ENCODE measurements around the gene DNAJB9. TPM values are rescaled to one million over a fixed set of nuclear protein-coding genes. Genes with fewer than 3 reads are reported as not detected.

The DNAJB9 gene
- total RNA-seq, 2 experiments from 2014 or later = 22.7 to 23.2 TPM

DNA sequence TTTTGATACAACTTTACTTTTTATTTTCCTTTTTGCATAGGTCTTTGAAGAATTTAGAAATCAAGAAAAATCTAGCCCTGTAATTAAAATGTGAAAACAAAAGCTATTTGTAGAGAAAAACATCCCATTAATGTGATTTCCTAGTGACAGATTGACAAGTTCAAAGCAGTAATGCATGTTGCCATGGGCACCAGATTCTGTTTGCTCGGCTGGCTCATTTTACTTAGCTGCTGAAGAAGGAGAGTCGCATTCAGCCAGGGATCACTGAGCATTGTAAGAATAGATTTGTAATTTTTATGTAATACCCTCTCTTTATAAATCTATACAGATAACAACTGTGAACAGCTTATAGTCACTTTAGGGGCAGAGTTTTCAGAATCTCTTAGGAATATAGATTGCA lies 28.5 kb downstream of the DNAJB9 start:
- H3K36me3 Mint-ChIP-seq (ENCODE audit: low read depth) = no peaks in the 10 kb centered on the region
- H3K27me3 Mint-ChIP-seq = peaks cover 19% of the 10 kb centered on the region
- H3K4me1 Mint-ChIP-seq = no peaks in the 10 kb centered on the region
- DNase-seq = no peak
- CTCF ChIA-PET = no interaction called here
- H3K4me3 Mint-ChIP-seq = no peak overlapping the region
- POLR2A ChIA-PET = no interaction called here
- no peaks in the 10 kb centered on the region for H3K9me3 Mint-ChIP-seq
- H3K27ac Mint-ChIP-seq = no peak overlapping the region

DNA sequence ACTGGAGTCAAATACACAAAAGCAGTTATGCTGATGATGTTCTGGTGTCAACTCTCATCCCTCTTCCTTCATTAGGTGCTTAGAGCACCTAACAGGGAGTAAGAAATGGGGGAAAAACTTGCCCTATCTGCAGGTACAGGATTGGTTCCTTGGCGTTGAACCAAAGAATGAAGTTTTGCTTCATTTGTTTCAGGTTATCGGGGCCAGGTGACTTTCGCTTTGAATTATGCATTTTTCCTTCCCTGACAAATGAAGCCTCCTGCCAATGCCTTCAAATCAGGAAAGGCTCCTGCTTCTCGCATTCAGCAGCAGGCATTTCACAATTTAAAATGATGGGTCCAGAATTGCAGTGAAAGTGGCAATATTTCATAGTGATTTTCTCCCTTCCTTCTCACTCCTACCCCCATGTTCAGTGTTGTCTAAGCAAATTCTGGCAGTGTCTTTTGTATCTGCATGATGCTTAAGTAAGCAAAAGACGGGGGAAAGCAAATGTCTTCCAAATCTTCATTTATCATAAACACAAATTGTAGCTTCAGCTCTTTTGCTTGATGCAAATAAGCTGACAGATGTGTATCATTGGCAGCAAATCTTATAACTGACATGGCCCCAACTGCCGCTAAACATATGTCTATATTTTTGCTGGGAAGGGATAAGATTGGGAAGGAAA lies 29.4 kb downstream of the DNAJB9 start:
- Mint-ChIP-seq H3K27me3 (peaks cover 19% of the 10 kb centered on the region), H3K27ac (no peak overlapping the region), H3K4me3 (no peak overlapping the region), H3K4me1 (no peaks in the 10 kb centered on the region), H3K36me3 (ENCODE audit: low read depth) (no peaks in the 10 kb centered on the region), H3K9me3 (no peaks in the 10 kb centered on the region)
- DNase-seq = no peak
- CTCF ChIA-PET = interaction anchor here (1.3 kb wide), 1 partner anchor 19 kb away, joined by 3 read pairs; no protein-coding TSS in a partner anchor
- POLR2A ChIA-PET = no interaction called here

DNA sequence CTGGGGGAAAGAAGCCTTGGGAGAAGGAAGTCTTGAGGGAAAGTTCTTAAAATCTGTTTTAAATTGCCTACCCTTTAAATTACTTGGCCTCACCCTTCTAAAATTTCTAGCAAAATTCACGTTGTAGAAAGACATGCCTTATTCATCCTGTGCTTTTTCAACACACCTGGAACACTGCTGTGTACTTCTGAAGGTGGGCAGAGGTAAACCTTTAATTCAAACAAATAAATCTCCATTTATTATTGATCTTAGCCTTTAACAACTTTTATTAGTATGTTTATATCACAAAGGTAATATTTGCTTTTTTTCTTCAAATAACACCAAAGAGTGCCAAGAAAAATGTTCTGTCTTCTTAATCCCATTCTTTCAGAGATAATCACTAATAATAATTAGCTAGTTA lies 30.7 kb downstream of the DNAJB9 start:
- H3K36me3 Mint-ChIP-seq (ENCODE audit: low read depth) = no peaks in the 10 kb centered on the region
- ChIA-PET CTCF (interaction anchor here (1.3 kb wide), 1 partner anchor 17 kb away, joined by 3 read pairs; no protein-coding TSS in a partner anchor), POLR2A (no interaction called here)
- no peak overlapping the region for H3K27ac Mint-ChIP-seq
- H3K4me3 Mint-ChIP-seq = no peak overlapping the region
- peaks cover 19% of the 10 kb centered on the region for H3K27me3 Mint-ChIP-seq
- H3K9me3 Mint-ChIP-seq = no peaks in the 10 kb centered on the region
- no peak for DNase-seq
- H3K4me1 Mint-ChIP-seq = peaks cover 10% of the 10 kb centered on the region

DNA sequence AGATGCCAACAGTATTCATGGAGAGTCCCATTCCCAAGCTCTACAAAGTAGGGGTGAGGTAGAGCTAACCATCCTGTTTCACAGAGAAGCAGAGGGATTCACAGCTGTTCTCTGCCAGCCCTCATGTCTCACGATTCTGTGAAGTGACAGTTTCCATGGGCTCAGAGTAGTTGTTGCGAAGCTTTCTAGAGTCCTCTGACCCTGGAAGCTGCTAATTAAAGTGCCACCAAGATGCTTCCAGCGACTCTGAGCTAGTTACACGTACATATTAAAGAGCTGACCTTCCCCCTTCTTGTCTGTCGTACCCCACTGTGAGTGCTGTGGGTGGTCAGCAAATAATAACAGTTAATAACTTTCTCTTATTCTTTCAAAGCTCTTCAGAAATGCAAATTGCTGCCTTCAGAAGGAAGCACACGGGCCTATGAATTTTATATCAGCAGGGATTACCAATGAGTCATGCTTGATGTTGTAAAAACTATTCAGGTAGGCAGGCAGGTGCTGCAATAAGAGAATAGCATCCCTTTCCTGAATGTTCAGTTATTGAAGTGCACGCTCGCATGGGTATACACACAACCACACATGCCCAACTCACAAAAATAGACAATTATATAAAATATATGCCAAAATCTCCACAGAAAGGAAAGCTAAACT lies 34.1 kb downstream of the DNAJB9 start:
- no peak for DNase-seq
- Mint-ChIP-seq H3K27me3 (peaks cover 13% of the 10 kb centered on the region), H3K4me1 (peaks cover 18% of the 10 kb centered on the region), H3K27ac (no peak overlapping the region), H3K4me3 (no peak overlapping the region), H3K9me3 (no peaks in the 10 kb centered on the region), H3K36me3 (ENCODE audit: low read depth) (no peaks in the 10 kb centered on the region)
- ChIA-PET POLR2A (interaction anchor here (2.0 kb wide), 1 partner anchor 34 kb away, joined by 9 read pairs; the partner anchor contains the start of genes DNAJB9 and THAP5), CTCF (no interaction called here)

DNA sequence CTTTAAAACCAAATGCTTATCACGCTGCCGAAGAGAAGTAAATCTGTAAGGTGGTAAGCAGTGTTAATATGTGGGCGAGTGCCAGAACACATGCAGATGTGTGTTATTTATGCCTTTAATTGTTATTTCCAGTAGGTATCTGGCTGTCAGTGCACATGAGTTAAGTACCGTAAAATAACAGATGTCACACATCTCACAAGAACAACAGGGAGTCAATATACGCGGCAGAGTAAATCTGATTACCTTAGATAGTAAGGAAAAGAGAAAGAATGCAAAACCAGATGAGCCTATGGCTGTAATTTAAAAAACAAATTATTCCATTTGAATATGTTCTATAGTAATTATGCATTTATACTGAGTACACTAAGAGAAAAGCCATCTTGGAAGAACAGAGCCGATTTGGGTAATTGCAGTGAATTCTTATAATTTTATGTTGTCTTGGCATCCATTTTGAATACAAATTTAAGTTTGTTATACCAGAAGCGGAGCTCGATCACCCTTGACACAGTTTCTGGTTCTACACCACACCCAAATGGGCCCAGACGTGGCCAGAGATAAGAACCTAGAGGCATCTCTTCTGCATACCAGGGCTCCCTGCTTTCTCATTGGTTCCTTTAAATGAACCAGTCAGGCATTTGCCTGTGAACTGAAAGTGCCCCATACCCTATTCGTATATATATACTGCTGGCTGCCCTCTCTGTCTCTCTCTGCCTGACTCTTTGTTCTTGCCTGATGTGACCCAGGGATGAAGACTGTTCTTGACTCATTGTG lies 34.8 kb downstream of the DNAJB9 start:
- no peak overlapping the region for H3K27ac Mint-ChIP-seq
- no peaks in the 10 kb centered on the region for H3K9me3 Mint-ChIP-seq
- no peak for DNase-seq
- no peaks in the 10 kb centered on the region for H3K36me3 Mint-ChIP-seq (ENCODE audit: low read depth)
- H3K4me1 Mint-ChIP-seq = peaks cover 18% of the 10 kb centered on the region
- POLR2A ChIA-PET = interaction anchor here (2.0 kb wide), 1 partner anchor 35 kb away, joined by 9 read pairs; the partner anchor contains the start of genes DNAJB9 and THAP5
- H3K27me3 Mint-ChIP-seq = peaks cover 6% of the 10 kb centered on the region
- CTCF ChIA-PET = no interaction called here
- H3K4me3 Mint-ChIP-seq = no peak overlapping the region

DNA sequence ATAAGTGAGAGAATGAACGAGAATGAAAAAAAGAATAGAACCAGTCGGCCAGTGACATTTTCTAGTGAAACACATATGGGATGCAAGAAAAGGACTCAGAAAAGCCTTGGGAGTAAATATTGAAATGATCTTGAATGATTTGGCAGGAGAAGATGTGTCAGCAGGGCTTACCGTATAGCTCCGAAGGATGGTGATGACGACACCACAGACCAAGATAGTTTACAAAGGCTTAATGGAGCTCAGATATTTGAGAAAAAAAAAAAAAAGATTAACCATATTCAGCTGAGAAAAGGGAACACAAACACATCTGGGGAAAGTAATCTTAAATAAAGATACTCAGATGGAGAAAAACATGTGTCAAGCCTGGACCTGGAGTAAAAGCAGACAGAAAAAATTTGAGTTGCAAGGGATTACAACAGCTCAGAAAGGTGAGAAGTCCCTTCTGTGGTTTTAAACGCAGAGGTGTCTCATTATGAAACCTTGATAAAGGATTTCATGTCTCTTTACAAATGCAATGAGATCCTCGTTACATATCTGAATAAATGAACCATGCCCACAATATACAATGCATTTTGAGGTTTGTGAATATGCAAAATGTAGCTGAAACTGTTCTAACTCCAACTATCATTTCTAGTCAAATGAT lies 36.0 kb downstream of the DNAJB9 start:
- Mint-ChIP-seq H3K27me3 (no peaks in the 10 kb centered on the region), H3K4me1 (peaks cover 18% of the 10 kb centered on the region), H3K36me3 (ENCODE audit: low read depth) (no peaks in the 10 kb centered on the region), H3K4me3 (no peak overlapping the region), H3K9me3 (no peaks in the 10 kb centered on the region), H3K27ac (no peak overlapping the region)
- ChIA-PET POLR2A (interaction anchor here (2.0 kb wide), 1 partner anchor 36 kb away, joined by 9 read pairs; the partner anchor contains the start of genes DNAJB9 and THAP5), CTCF (no interaction called here)
- no peak for DNase-seq

DNA sequence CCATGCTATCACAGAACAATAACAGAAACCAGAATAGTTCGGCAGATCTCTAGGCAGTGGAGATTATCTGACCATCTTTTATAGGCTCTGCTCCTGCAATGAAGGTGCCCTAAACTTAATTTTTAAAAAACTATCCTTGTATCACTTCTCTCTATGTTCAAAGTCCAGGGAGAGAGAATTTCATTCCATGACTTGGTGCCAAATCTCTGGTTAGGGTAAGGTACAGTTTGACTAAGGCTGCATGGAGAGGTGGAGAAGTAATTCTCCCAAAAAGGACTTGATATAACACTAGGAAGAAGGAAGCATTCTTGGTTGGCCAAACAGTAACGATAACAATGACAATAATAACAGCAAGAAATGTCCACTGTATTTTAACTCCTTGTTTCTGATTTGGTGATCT lies 40.0 kb downstream of the DNAJB9 start:
- H3K4me1 Mint-ChIP-seq = peaks cover 16% of the 10 kb centered on the region
- H3K27me3 Mint-ChIP-seq = no peaks in the 10 kb centered on the region
- CTCF ChIA-PET = interaction anchor here (0.5 kb wide), 1 partner anchor 170 kb away, joined by 3 read pairs; no protein-coding TSS in a partner anchor
- no peak for DNase-seq
- no peak overlapping the region for H3K4me3 Mint-ChIP-seq
- POLR2A ChIA-PET = no interaction called here
- H3K9me3 Mint-ChIP-seq = no peaks in the 10 kb centered on the region
- H3K36me3 Mint-ChIP-seq (ENCODE audit: low read depth) = no peaks in the 10 kb centered on the region
- H3K27ac Mint-ChIP-seq = no peak overlapping the region

DNA sequence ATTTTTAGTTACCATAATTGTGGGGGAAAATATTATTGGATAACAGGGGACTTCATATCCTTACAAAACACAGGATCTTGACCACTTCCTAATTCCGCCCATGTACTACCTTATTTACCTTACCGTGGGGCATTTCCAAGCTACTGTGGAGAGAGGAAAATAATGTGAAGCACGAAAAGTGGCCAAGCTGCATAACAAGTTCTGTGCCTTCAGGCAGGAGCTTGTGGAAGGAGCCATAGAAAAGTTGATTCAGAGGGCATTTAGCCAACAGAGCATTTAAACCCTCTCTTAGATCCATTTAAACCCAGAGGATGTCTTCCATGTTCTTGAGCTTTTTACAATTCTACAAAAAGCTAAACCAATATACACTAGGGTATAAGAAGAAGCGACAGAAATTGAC lies 41.6 kb downstream of the DNAJB9 start:
- no peak for DNase-seq
- no peaks in the 10 kb centered on the region for H3K36me3 Mint-ChIP-seq (ENCODE audit: low read depth)
- CTCF ChIA-PET = interaction anchor here (1.0 kb wide), 1 partner anchor 42 kb away, joined by 3 read pairs; the partner anchor contains the start of genes DNAJB9 and THAP5
- H3K27ac Mint-ChIP-seq = no peak overlapping the region
- POLR2A ChIA-PET = no interaction called here
- no peaks in the 10 kb centered on the region for H3K27me3 Mint-ChIP-seq
- H3K4me1 Mint-ChIP-seq = peaks cover 2% of the 10 kb centered on the region
- H3K9me3 Mint-ChIP-seq = no peaks in the 10 kb centered on the region
- H3K4me3 Mint-ChIP-seq = no peak overlapping the region

DNA sequence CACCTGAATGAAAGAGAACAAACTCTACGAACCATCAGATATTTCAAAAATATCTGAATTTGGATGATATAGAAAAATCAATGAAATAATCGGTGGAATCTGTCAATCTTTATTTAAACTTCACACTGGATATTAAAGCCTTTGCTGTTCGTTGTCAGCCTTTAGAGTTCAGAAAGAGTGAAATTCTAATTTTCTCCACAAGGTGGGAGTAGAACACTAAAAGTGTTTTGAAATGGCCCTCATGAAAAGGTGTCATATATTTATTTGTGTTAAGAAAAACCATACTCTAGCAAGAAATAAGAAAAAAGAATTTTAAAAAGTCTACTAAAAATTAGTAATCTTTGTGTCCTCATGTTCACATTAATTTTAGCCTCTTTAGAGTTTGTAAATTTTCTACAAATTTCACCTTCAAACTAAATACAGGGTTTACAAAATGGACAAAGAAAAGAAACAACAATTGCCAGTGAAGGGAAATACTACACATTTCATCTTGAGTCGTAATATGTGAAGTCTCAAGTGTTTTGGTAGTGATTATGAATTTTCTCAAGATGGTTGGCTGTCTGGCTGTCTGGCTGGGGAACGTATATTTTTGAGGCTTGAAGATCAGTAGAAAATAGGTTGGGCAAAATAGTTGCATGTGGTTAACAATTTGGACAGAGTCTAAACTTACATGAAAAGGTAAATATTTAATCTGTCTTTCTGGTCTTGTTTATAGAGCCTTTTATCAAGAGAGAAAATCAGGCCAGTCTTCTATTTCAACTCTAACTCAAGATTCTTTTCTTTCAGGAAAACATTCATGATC lies 43.7 kb downstream of the DNAJB9 start:
- Mint-ChIP-seq H3K36me3 (ENCODE audit: low read depth) (no peaks in the 10 kb centered on the region), H3K4me1 (no peaks in the 10 kb centered on the region), H3K9me3 (no peaks in the 10 kb centered on the region), H3K27ac (no peak overlapping the region), H3K27me3 (peaks cover 5% of the 10 kb centered on the region), H3K4me3 (no peak overlapping the region)
- ChIA-PET POLR2A (no interaction called here), CTCF (no interaction called here)
- DNase-seq = no peak

DNA sequence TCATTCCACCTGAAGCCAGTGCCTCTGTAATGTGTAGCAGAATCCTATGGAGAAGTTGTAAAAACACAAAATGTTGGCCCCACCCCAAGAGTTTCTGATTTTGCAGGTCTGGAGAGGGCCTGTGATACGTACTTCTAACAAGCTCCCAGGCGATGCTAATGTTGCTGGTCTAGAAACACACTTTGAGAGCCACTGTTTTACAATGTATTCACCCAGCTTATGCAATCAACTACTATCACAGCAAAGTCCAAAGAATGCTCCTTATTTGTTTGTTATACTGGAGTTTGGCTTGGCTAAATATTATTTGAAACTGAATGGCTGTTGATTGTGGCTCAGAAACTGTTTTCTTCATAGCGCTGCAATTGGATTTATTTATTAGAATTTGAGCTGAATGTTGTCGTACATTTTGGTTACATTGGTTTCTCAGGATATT lies 44.3 kb downstream of the DNAJB9 start:
- peaks cover 5% of the 10 kb centered on the region for H3K27me3 Mint-ChIP-seq
- no peak for DNase-seq
- POLR2A ChIA-PET = no interaction called here
- no peaks in the 10 kb centered on the region for H3K36me3 Mint-ChIP-seq (ENCODE audit: low read depth)
- H3K9me3 Mint-ChIP-seq = no peaks in the 10 kb centered on the region
- no peaks in the 10 kb centered on the region for H3K4me1 Mint-ChIP-seq
- no peak overlapping the region for H3K27ac Mint-ChIP-seq
- no peak overlapping the region for H3K4me3 Mint-ChIP-seq
- CTCF ChIA-PET = no interaction called here

DNA sequence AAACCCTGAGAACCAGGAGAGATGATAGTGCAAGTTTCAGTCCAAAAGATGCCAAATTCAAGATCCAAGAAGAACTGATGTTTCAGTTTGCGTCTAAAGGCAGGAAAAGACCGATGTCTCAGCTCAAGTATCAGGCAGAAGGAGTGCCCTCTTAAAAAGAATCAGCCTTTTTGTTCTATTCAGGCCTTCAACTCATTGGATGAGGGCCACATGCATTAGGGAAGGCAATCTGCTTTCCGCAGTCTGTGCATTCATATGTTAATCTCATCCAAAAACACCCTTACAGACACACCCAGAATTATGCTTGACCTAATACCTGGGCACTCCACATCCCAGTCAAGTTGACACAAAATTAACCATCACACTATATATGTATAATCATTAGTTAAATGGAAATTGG lies 45.2 kb downstream of the DNAJB9 start:
- H3K36me3 Mint-ChIP-seq (ENCODE audit: low read depth) = no peaks in the 10 kb centered on the region
- H3K4me1 Mint-ChIP-seq = no peaks in the 10 kb centered on the region
- DNase-seq = no peak
- H3K9me3 Mint-ChIP-seq = no peaks in the 10 kb centered on the region
- peaks cover 5% of the 10 kb centered on the region for H3K27me3 Mint-ChIP-seq
- no peak overlapping the region for H3K27ac Mint-ChIP-seq
- ChIA-PET POLR2A (no interaction called here), CTCF (no interaction called here)
- H3K4me3 Mint-ChIP-seq = no peak overlapping the region

DNA sequence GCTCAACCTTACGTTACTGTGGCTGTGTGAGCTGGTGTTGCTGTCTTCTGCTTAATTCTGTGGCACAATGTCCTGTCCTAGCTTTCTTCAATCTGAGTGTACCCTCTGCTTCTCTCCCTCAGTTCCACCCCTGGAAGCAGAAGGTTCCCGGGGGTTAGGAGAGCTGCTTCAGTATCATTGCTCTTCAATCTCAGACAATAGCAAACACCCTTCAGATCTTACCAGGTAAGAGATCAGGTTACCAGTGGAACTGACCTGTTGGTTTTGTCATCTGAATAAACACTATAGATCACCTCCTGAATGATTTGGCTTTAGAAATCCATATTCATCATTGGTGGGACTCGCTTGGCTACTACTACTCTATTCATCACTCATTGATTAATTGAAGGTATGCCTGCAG lies 48.4 kb downstream of the DNAJB9 start:
- DNase-seq = no peak
- H3K4me3 Mint-ChIP-seq = no peak overlapping the region
- no peaks in the 10 kb centered on the region for H3K36me3 Mint-ChIP-seq (ENCODE audit: low read depth)
- H3K4me1 Mint-ChIP-seq = no peaks in the 10 kb centered on the region
- H3K9me3 Mint-ChIP-seq = no peaks in the 10 kb centered on the region
- no peak overlapping the region for H3K27ac Mint-ChIP-seq
- peaks cover 7% of the 10 kb centered on the region for H3K27me3 Mint-ChIP-seq
- ChIA-PET POLR2A (interaction anchor here (1.2 kb wide), 1 partner anchor 93 kb away, joined by 3 read pairs; no protein-coding TSS in a partner anchor), CTCF (interaction anchor here (1.1 kb wide), 1 partner anchor 18 kb away, joined by 3 read pairs; no protein-coding TSS in a partner anchor)
